ENCODE results near the gene PITX1. TPM values are rescaled to one million over a fixed set of nuclear protein-coding genes. Genes with fewer than 3 reads are reported as not detected.

PITX1 gene
- total RNA-seq, 4 donors from 2014 or later, result 0.13 to 0.44 TPM; not detected in 2

GRCh38 chr5:135030956-135031812 lies 2.8 kb downstream of the PITX1 start:
- Histone ChIP-seq H3K9me3 (no peaks in the 10 kb centered on the region), H3K27ac (no peak overlapping the region), H3K27me3 (peaks cover 81% of the 10 kb centered on the region), H3K4me1 (peaks cover 27 to 46% of the 10 kb centered on the region in 2 donors), H3K36me3 (no peaks in the 10 kb centered on the region), H3K4me3 (replicated peaks in 1 of 3) (peak overlapping the region in 1 of 3 donors; percentile 1)
- 18 to 22% methylated on average over 24 to 38 of the region's 57 CpGs for WGBS, 2 donors
- DNase-seq, result no peak
- no peak for TF ChIP-seq POLR2A (IDR thresholded peaks at IDR 0.05)
- TF ChIP-seq CTCF (IDR thresholded peaks at IDR 0.05), result no peak
- intact Hi-C loops (cut with DNase I), result loop anchor here (10.0 kb wide), 1 partner anchor 154 kb away; no protein-coding TSS in a partner anchor

- H3K36me3 ChIP-seq, result no peaks in the 10 kb centered on the region
- no peaks in the 10 kb centered on the region for H3K9me3 ChIP-seq
- H3K4me1 ChIP-seq, result peaks cover 27 to 46% of the 10 kb centered on the region in 2 donors
- WGBS, 2 donors, result 10 to 16% methylated on average over 9 to 13 of the region's 13 CpGs
- intact Hi-C loops (cut with DNase I), result loop anchor here (10.0 kb wide), 1 partner anchor 154 kb away; no protein-coding TSS in a partner anchor
- peaks cover 81% of the 10 kb centered on the region for H3K27me3 ChIP-seq
- peak overlapping the region in 1 of 3 donors; percentile 1 for H3K4me3 ChIP-seq (replicated peaks in 1 of 3)
- no peak overlapping the region for H3K27ac ChIP-seq
- peak in 1 of 2 donors; percentile 21 for DNase-seq
- TF ChIP-seq CTCF (IDR thresholded peaks at IDR 0.05) (no peak), POLR2A (IDR thresholded peaks at IDR 0.05) (no peak)
These were observed 3.7 kb downstream of the PITX1 start for GRCh38 chr5:135030123-135030955.

GRCh38 chr5:135029477-135030122 lies 4.4 kb downstream of the PITX1 start:
- no peak for DNase-seq
- no peak for TF ChIP-seq POLR2A (IDR thresholded peaks at IDR 0.05)
- TF ChIP-seq CTCF (IDR thresholded peaks at IDR 0.05), result no peak
- no peaks in the 10 kb centered on the region for H3K9me3 ChIP-seq
- H3K36me3 ChIP-seq, result no peaks in the 10 kb centered on the region
- no peak overlapping the region for H3K4me3 ChIP-seq (replicated peaks in 1 of 3)
- intact Hi-C loops (cut with DNase I), result loop anchor here (10.0 kb wide), 1 partner anchor 155 kb away; no protein-coding TSS in a partner anchor
- H3K4me1 ChIP-seq, result peaks cover 27 to 46% of the 10 kb centered on the region in 2 donors
- WGBS, 2 donors, result 10 to 12% methylated on average over 15 of the region's 15 CpGs
- H3K27ac ChIP-seq, result no peak overlapping the region
- H3K27me3 ChIP-seq, result peaks cover 75% of the 10 kb centered on the region

- no peak overlapping the region for H3K4me3 ChIP-seq (replicated peaks in 1 of 3)
- H3K27me3 ChIP-seq, result peaks cover 68% of the 10 kb centered on the region
- no peak for TF ChIP-seq CTCF (IDR thresholded peaks at IDR 0.05)
- TF ChIP-seq POLR2A (IDR thresholded peaks at IDR 0.05), result no peak
- DNase-seq, result peak in 1 of 2 donors; percentile 9
- no peak overlapping the region for H3K27ac ChIP-seq
- WGBS, 2 donors, result 8 to 16% methylated on average over 26 to 47 of the region's 62 CpGs
- H3K9me3 ChIP-seq, result no peaks in the 10 kb centered on the region
- intact Hi-C loops (cut with DNase I), result no loop called here
- peaks cover 27 to 40% of the 10 kb centered on the region in 2 donors for H3K4me1 ChIP-seq
- H3K36me3 ChIP-seq, result no peaks in the 10 kb centered on the region
These were observed 5.1 kb downstream of the PITX1 start for GRCh38 chr5:135028791-135029476.
